Esophagus muscularis mucosa (tissue), 4 donors: ENCODE results near the gene JDP2. TPM values are rescaled to one million over a fixed set of nuclear protein-coding genes. Genes with fewer than 3 reads are reported as not detected.

Experiments
- DNase-seq: peaks from one replicate; pipeline ENCODE4 v3.0.0-alpha.2; 2017; ENCODE audit errors: extremely low spot score
- H3K27ac ChIP-seq, 4 donors: fragments of 200-600 bp; sonication (generic); replicated peaks in 1 of 4; 1 replicate in 3 of 4; 2 replicates in 1 of 4; pipeline ENCODE4 v1.5.1; 2016 to 2019; ENCODE audit warnings: mild to moderate bottlenecking in 1 of 4
- H3K27me3 ChIP-seq, 4 donors: fragments of 200-600 bp; sonication (generic); one replicate each; pipeline versions ENCODE4 v1.5.1 to v1.6.0; 2016 to 2019
- H3K36me3 ChIP-seq, 4 donors: fragments of 200-600 bp; sonication (generic); one replicate each; pipeline ENCODE4 v1.5.1; 2016 to 2019
- H3K4me1 ChIP-seq, 4 donors: fragments of 200-600 bp; sonication (generic); one replicate each; pipeline ENCODE4 v1.5.1; 2016 to 2019
- H3K4me3 ChIP-seq, 4 donors: fragments of 200-600 bp; sonication (generic); 1 replicate in 2 of 4; 2 replicates in 2 of 4; pipeline ENCODE4 v1.5.1; 2016 to 2019; ENCODE audit warnings: mild to moderate bottlenecking in 4 of 4, moderate library complexity in 1 of 4
- H3K9me3 ChIP-seq, 4 donors: fragments of 200-600 bp; sonication (generic); 1 replicate in 3 of 4; 2 replicates in 1 of 4; pipeline ENCODE4 v1.5.1; 2016 to 2019
- EP300 ChIP-seq: sonication (generic); formaldehyde crosslinking; IDR thresholded peaks from one replicate; pipeline ENCODE4 v1.6.1; 2017; ENCODE audit warnings: antibody characterized with exemption
- POLR2A ChIP-seq: fragments of 450-650 bp; IDR thresholded peaks from one replicate; pipeline ENCODE4 v1.6.1; 2017; ENCODE audit warnings: antibody characterized with exemption, moderate library complexity, mild to moderate bottlenecking, low read depth
- POLR2AphosphoS5 ChIP-seq, 2 donors: sonication (generic); formaldehyde crosslinking; IDR thresholded peaks; one replicate each; pipeline ENCODE4 v1.6.1; 2017; ENCODE audit warnings: antibody characterized with exemption in 2 of 2
- WGBS: methylation state at CpG from one replicate; pipeline ENCODE4 v1.1.5; 2018; 5-methylcytosine and 5-hydroxymethylcytosine counted together
- intact Hi-C: fragments of 100-400 bp; cut with DNase I; formaldehyde crosslinking; loops from one replicate; pipeline ENCODE4 v1.15.1; 2023
- total RNA-seq, 4 donors: library from RNA; depleted of rRNA; stranded (reverse); fragments of >200 nt; gene quantifications; one replicate each; pipeline versions ENCODE4 v1.1.0 to v1.2.1, GENCODE V29; 2016
- TF ChIP-seq, protein P1 (sequence below), 3 experiments: fragments of 200-600 bp in 2 of 3; fragments of 450-650 bp in 1 of 3; sonication (generic) in 2 of 3; IDR thresholded peaks; one replicate each; pipeline ENCODE4 v1.5.1; 2017 to 2019; ENCODE audit warnings: antibody characterized with exemption in 3 of 3, mild to moderate bottlenecking in 2 of 3, moderate library complexity in 1 of 3

JDP2 gene
- total RNA-seq, 4 donors from 2014 or later, result 50.5 to 94.5 (median 78.3) TPM

DNA sequence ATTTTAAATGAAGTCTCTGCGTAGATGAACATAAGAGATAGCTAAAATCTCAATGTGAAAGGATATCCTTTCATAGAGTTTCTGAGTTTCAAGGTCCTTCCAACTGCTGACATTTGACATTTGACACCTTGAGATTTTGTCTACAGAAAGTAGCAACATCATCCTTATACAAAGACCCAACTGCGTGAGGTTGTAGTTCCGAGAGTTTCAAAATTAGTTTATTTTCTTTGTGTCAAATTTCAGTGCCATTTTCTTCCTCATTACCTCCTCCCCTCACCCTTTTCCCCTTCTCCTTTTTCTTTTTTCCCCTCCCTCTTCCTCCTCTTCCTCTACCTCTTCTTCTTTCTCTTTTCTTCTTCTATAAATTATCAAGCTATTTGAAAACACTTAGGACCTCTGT lies 67.6 kb downstream of the JDP2 start:
- intact Hi-C loops, result no loop called here
- Histone ChIP-seq H3K27me3 (no peaks in the 10 kb centered on the region), H3K27ac (no peak overlapping the region), H3K9me3 (no peaks in the 10 kb centered on the region), H3K4me1 (no peaks in the 10 kb centered on the region), H3K36me3 (no peaks in the 10 kb centered on the region), H3K4me3 (no peak overlapping the region)
- no peak for DNase-seq
- 72% methylated on average over 3 of the region's 3 CpGs for WGBS
- TF ChIP-seq POLR2A (no peak), EP300 (no peak), POLR2AphosphoS5 (IDR thresholded peaks at IDR 0.05) (no peak)
- TF ChIP-seq, protein P1, sequence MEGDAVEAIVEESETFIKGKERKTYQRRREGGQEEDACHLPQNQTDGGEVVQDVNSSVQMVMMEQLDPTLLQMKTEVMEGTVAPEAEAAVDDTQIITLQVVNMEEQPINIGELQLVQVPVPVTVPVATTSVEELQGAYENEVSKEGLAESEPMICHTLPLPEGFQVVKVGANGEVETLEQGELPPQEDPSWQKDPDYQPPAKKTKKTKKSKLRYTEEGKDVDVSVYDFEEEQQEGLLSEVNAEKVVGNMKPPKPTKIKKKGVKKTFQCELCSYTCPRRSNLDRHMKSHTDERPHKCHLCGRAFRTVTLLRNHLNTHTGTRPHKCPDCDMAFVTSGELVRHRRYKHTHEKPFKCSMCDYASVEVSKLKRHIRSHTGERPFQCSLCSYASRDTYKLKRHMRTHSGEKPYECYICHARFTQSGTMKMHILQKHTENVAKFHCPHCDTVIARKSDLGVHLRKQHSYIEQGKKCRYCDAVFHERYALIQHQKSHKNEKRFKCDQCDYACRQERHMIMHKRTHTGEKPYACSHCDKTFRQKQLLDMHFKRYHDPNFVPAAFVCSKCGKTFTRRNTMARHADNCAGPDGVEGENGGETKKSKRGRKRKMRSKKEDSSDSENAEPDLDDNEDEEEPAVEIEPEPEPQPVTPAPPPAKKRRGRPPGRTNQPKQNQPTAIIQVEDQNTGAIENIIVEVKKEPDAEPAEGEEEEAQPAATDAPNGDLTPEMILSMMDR (IDR thresholded peaks at IDR 0.05), result no peak

GRCh38 chr14:75495882-75496281 lies 68.1 kb downstream of the JDP2 start:
- no peak for TF ChIP-seq EP300
- TF ChIP-seq, protein P1 (IDR thresholded peaks at IDR 0.05), result no peak
- TF ChIP-seq POLR2A, result no peak
- no peak for TF ChIP-seq POLR2AphosphoS5 (IDR thresholded peaks at IDR 0.05)
- DNase-seq, result peak; percentile 82
- intact Hi-C loops, result no loop called here
- 74% methylated on average over 5 of the region's 5 CpGs for WGBS
- Histone ChIP-seq H3K36me3 (no peaks in the 10 kb centered on the region), H3K4me1 (no peaks in the 10 kb centered on the region), H3K27me3 (no peaks in the 10 kb centered on the region), H3K9me3 (no peaks in the 10 kb centered on the region), H3K27ac (no peak overlapping the region), H3K4me3 (no peak overlapping the region)

DNA sequence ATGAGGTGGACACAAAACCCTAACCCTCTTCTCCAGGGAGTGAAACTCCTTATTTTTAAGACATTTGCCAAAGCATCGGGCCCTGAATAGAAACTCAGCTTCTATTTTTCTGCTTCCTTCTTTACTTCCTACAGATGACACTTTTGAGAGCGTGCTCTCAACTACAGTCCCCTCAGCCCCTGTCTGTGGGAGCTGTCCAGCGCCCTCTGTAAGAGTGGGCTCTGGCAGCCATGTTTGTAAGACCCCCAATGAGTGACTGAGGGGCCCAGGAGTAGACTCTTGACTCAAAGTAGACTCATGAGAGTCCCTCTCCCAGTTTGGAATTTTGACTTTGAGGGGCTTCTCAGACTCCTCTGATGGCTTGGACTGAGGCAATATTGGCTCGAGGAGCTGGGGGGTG lies 68.9 kb downstream of the JDP2 start:
- Histone ChIP-seq H3K9me3 (no peaks in the 10 kb centered on the region), H3K27ac (no peak overlapping the region), H3K27me3 (no peaks in the 10 kb centered on the region), H3K4me1 (no peaks in the 10 kb centered on the region), H3K36me3 (no peaks in the 10 kb centered on the region), H3K4me3 (no peak overlapping the region)
- WGBS, result 75% methylated on average over 4 of the region's 4 CpGs
- intact Hi-C loops, result no loop called here
- peak; percentile 7 for DNase-seq
- TF ChIP-seq POLR2AphosphoS5 (IDR thresholded peaks at IDR 0.05) (no peak), POLR2A (no peak), EP300 (no peak)
- TF ChIP-seq, protein P1 (IDR thresholded peaks at IDR 0.05), result no peak

GRCh38 chr14:75497191-75497590 lies 69.4 kb downstream of the JDP2 start:
- Histone ChIP-seq H3K4me3 (no peak overlapping the region), H3K27me3 (no peaks in the 10 kb centered on the region), H3K9me3 (no peaks in the 10 kb centered on the region), H3K4me1 (no peaks in the 10 kb centered on the region), H3K27ac (no peak overlapping the region), H3K36me3 (no peaks in the 10 kb centered on the region)
- no peak for TF ChIP-seq POLR2A
- WGBS, result 62% methylated on average over 4 of the region's 4 CpGs
- DNase-seq, result peak; percentile 86
- intact Hi-C loops, result no loop called here

DNA sequence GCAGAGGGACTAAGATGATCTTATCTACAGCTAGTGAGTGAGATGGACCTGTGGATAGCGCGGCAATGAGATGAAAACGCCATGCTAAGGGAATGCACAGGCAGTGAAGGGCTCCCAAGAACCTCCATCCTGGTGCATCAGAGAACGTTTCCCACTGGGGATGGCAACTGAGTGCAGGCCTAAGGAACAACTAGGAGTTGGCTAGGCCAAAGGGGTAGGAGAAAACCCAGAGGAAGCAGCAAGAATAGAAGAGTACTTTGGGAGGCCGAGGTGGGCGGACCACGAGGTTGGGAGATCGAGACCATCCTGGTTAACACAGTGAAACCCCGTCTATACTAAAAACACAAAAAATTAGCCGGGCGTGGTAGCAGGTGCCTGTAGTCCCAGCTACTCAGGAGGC lies 69.9 kb downstream of the JDP2 start:
- 95% methylated on average over 11 of the region's 11 CpGs for WGBS
- H3K9me3 ChIP-seq, result no peaks in the 10 kb centered on the region
- no peaks in the 10 kb centered on the region for H3K4me1 ChIP-seq
- H3K4me3 ChIP-seq, result no peak overlapping the region
- TF ChIP-seq POLR2AphosphoS5 (IDR thresholded peaks at IDR 0.05) (no peak), EP300 (no peak), POLR2A (no peak)
- TF ChIP-seq, protein P1 (IDR thresholded peaks at IDR 0.05), result no peak
- no peak overlapping the region for H3K27ac ChIP-seq
- no peaks in the 10 kb centered on the region for H3K27me3 ChIP-seq
- H3K36me3 ChIP-seq, result no peaks in the 10 kb centered on the region
- peak; percentile 79 for DNase-seq
- intact Hi-C loops, result no loop called here
